Measurements from ENCODE around the gene SMC1B. TPM values are rescaled to one million over a fixed set of nuclear protein-coding genes. Genes with fewer than 3 reads are reported as not detected.

The SMC1B gene
- total and polyA plus RNA-seq, 9 of the 15 experiments (the other 6 are each of a cell fraction or from before 2014, with no cell fraction given) = 0.03 TPM; not detected in 8

- no peaks in the 10 kb centered on the region for H4K20me1 ChIP-seq (replicated peaks; ENCODE audit: control insufficient read depth, insufficient read depth, low read length)
- FAIRE-seq = no peak
- ChIA-PET CTCF (ENCODE audit: low intra/inter-chr PET ratio) (no interaction called here), POLR2A (interaction anchor here (0.6 to 0.7 kb wide), 2 partner anchors 11 to 16 kb away, joined by 3 to 4 read pairs; no protein-coding TSS in a partner anchor)
- DNase-seq (ENCODE audit: extremely low read depth in 1 of 4, low spot score in 3 of 4) = no peak
- H3K9me3 ChIP-seq (replicated peaks; ENCODE audit: control insufficient read depth, insufficient read depth, low read depth, low read length) = no peaks in the 10 kb centered on the region
- peaks cover under 1 to 6% of the 10 kb centered on the region in 2 experiments; a peak in 2 of 5 replicates for H3K4me1 ChIP-seq (replicated peaks in 1 of 2; ENCODE audit: control insufficient read depth in 2 of 2, insufficient read depth in 2 of 2, low read length in 2 of 2)
- no peak overlapping the region for H2AFZ ChIP-seq (ENCODE audit: low read depth, low read length)
- H3K79me2 ChIP-seq (ENCODE audit: control insufficient read depth, insufficient read depth, low read length) = no peaks in the 10 kb centered on the region
- H3K4me2 ChIP-seq (ENCODE audit: insufficient read depth, low read length) = no peak overlapping the region
- BruUV-seq (replicated peaks) = no TSS peak
- TF ChIP-seq NELFE (IDR thresholded peaks at IDR 0.05; ENCODE audit: insufficient read depth, insufficient read length) (no peak), ZNF324 (CRISPR knock-in tag; IDR thresholded peaks at IDR 0.05) (no peak), MTF1 (CRISPR knock-in tag; IDR thresholded peaks at IDR 0.05; ENCODE audit: borderline replicate concordance) (no peak), XRCC3 (IDR thresholded peaks at IDR 0.05) (no peak), HNRNPH1 (optimal IDR thresholded peaks at IDR 0.05; ENCODE audit: low read depth, low read length) (no peak), ZNF780A (CRISPR knock-in tag; IDR thresholded peaks at IDR 0.05) (no peak), CBX8 (IDR thresholded peaks at IDR 0.05; ENCODE audit: borderline replicate concordance, extremely low read depth, low read depth, low read length, poor library complexity, severe bottlenecking) (no peak), MBD1 (CRISPR knock-in tag; IDR thresholded peaks at IDR 0.05) (no peak), RBM17 (IDR thresholded peaks at IDR 0.05; ENCODE audit: borderline replicate concordance, low read depth, low read length) (no peak), SMAD3 (CRISPR knock-in tag; conservative IDR thresholded peaks at IDR 0.05) (no peak), ZNF668 (CRISPR knock-in tag; IDR thresholded peaks at IDR 0.05) (no peak), ZFP1 (CRISPR knock-in tag; IDR thresholded peaks at IDR 0.05) (no peak), PML (IDR thresholded peaks at IDR 0.05; ENCODE audit: low read length) (no peak), HMGXB4 (CRISPR knock-in tag; IDR thresholded peaks at IDR 0.05) (no peak), USF1 (CRISPR knock-in tag; IDR thresholded peaks at IDR 0.05) (no peak), ZEB2 (IDR thresholded peaks at IDR 0.05) (no peak), PTBP1 (IDR thresholded peaks at IDR 0.05; ENCODE audit: low read depth, low read length) (no peak)
- TF ChIP-seq, protein P1, sequence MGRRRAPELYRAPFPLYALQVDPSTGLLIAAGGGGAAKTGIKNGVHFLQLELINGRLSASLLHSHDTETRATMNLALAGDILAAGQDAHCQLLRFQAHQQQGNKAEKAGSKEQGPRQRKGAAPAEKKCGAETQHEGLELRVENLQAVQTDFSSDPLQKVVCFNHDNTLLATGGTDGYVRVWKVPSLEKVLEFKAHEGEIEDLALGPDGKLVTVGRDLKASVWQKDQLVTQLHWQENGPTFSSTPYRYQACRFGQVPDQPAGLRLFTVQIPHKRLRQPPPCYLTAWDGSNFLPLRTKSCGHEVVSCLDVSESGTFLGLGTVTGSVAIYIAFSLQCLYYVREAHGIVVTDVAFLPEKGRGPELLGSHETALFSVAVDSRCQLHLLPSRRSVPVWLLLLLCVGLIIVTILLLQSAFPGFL (CRISPR knock-in tag; IDR thresholded peaks at IDR 0.05) = no peak
- H3K9me1 ChIP-seq (ENCODE audit: control insufficient read depth, insufficient read depth, low read length) = no peaks in the 10 kb centered on the region
- in situ Hi-C loops (cut with MboI) (no loop called here), intact Hi-C loops (cut with micrococcal nuclease) (no loop called here)
- no peak overlapping the region for H3K4me3 ChIP-seq
- peaks cover 0 to 8% of the 10 kb centered on the region in 2 experiments; a peak in 3 of 5 replicates for H3K27me3 ChIP-seq (ENCODE audit: control insufficient read depth in 2 of 2, insufficient read depth in 2 of 2, low read length in 2 of 2)
- H3K27ac ChIP-seq (ENCODE audit: extremely low read depth, low read depth, low read length) = no peak overlapping the region
- H3K36me3 ChIP-seq (ENCODE audit: control insufficient read depth, insufficient read depth, low read length) = no peaks in the 10 kb centered on the region; the same call in 2 of the 3 replicates
- no peak for ATAC-seq
- H3K9ac ChIP-seq (ENCODE audit: insufficient read depth in 1 of 2, low read depth in 2 of 2, low read length in 2 of 2) = no peak overlapping the region
- WGBS (ENCODE audit: insufficient coverage, low coverage, missing lambda C conversion rate) = 0% methylated on average over 8 of the region's 9 CpGs
Measured at GRCh38 chr22:45295492-45295891, 117.9 kb downstream of the SMC1B start.

All from K562 (cell line).